GM19193 (cell line): ENCODE data around the gene RHBG.

Source experiments
- POLR2A ChIP-seq: IDR thresholded peaks from 4 replicates; pipeline ENCODE4 v1.6.1; 2011; ENCODE audit not compliant: insufficient read depth, insufficient read length; ENCODE audit errors: extremely low read depth

RHBG gene

GRCh38 chr1:156409439-156409838, 40.4 kb downstream of the RHBG start:
- TF ChIP-seq POLR2A, result no peak

- no peak for TF ChIP-seq POLR2A
Measured at GRCh38 chr1:156410238-156410637, 41.2 kb downstream of the RHBG start.

GRCh38 chr1:156410740-156411139, 41.7 kb downstream of the RHBG start:
- no peak for TF ChIP-seq POLR2A

- TF ChIP-seq POLR2A, result no peak
Measured at GRCh38 chr1:156412653-156413321, 43.8 kb downstream of the RHBG start.

- no peak for TF ChIP-seq POLR2A
Measured at GRCh38 chr1:156413391-156414246, 44.6 kb downstream of the RHBG start.

GRCh38 chr1:156414461-156415064, 45.6 kb downstream of the RHBG start:
- no peak for TF ChIP-seq POLR2A

GRCh38 chr1:156416993-156417392, 48.0 kb downstream of the RHBG start:
- TF ChIP-seq POLR2A, result no peak

- no peak for TF ChIP-seq POLR2A
Measured at GRCh38 chr1:156417401-156418020, 48.5 kb downstream of the RHBG start.

GRCh38 chr1:156418416-156419070, 49.5 kb downstream of the RHBG start:
- no peak for TF ChIP-seq POLR2A

GRCh38 chr1:156419854-156420204, 50.8 kb downstream of the RHBG start:
- TF ChIP-seq POLR2A, result no peak

- peak; percentile 40 for TF ChIP-seq POLR2A
Measured at GRCh38 chr1:156420205-156421061, 51.4 kb downstream of the RHBG start.

- TF ChIP-seq POLR2A, result peak; percentile 72
Measured at GRCh38 chr1:156421062-156421938, 52.3 kb downstream of the RHBG start.
